SK-N-SH (cell line): ENCODE data around the gene PALLD. TPM values are rescaled to one million over a fixed set of nuclear protein-coding genes. Genes with fewer than 3 reads are reported as not detected.

Source experiments
- CTCF ChIA-PET: fragments of 300-600, 350-600 bp; formaldehyde crosslinking; extraction: SDS; loops from one replicate; lab custom pipeline; 2021; lab: Yijun Ruan, JAX
- POLR2A ChIA-PET: fragments of 350-600 bp; sonication (Branson Sonifier 250); formaldehyde crosslinking; extraction: SDS; loops from one replicate; lab custom pipeline; 2020; ENCODE audit warnings: antibody characterized with exemption, inconsistent platforms; lab: Yijun Ruan, JAX
- DNase-seq: peaks from one replicate; pipeline ENCODE4 v3.0.0; 2012
- H2AFZ ChIP-seq: fragments of 200-600 bp; sonication (generic); 2 replicates; pipeline ENCODE4 v1.8.1; 2016; ENCODE audit warnings: antibody characterized with exemption, mild to moderate bottlenecking, low read depth
- H3F3A ChIP-seq: fragments of 200-600 bp; sonication (generic); replicated peaks from 2 replicates; pipeline ENCODE3; 2016; ENCODE audit warnings: antibody characterized with exemption, mild to moderate bottlenecking; ENCODE audit not compliant: insufficient read depth
- H3K27ac ChIP-seq, 2 experiments: fragments of 200-500 bp in 1 of 2; fragments of 200-600 bp in 1 of 2; sonication (Bioruptor generic) in 1 of 2; sonication (generic), shearing (Covaris generic) in 1 of 2; 2 replicates each; pipeline versions ENCODE4 v1.5.1 to v1.6.1; 2014 to 2016; ENCODE audit warnings: low read depth in 2 of 2, inconsistent platforms in 1 of 2, low read length in 1 of 2, mild to moderate bottlenecking in 1 of 2, mixed read lengths in 1 of 2
- H3K27me3 ChIP-seq: fragments of 200-600 bp; sonication (generic), shearing (Covaris generic); 2 replicates; pipeline ENCODE4 v1.6.1; 2016; ENCODE audit warnings: mixed run types; ENCODE audit not compliant: insufficient read depth
- H3K36me3 ChIP-seq, 2 experiments: fragments of 200-500 bp in 1 of 2; fragments of 200-600 bp in 1 of 2; sonication (Bioruptor generic) in 1 of 2; sonication (generic) in 1 of 2; replicated peaks in 1 of 2; 2 replicates each; pipeline versions ENCODE3 to v1.5.1; 2014 to 2016; ENCODE audit warnings: low read length in 1 of 2, mild to moderate bottlenecking in 1 of 2; ENCODE audit not compliant: insufficient read depth in 2 of 2, control insufficient read depth in 1 of 2
- H3K4me1 ChIP-seq, 2 experiments: fragments of 200-500 bp in 1 of 2; fragments of 200-600 bp in 1 of 2; sonication (Bioruptor generic) in 1 of 2; sonication (generic), shearing (Covaris generic) in 1 of 2; 2 replicates each; pipeline versions ENCODE4 v1.5.1 to v1.6.1; 2014 to 2016; ENCODE audit warnings: low read depth in 1 of 2, low read length in 1 of 2, mixed run types in 1 of 2; ENCODE audit not compliant: insufficient read depth in 2 of 2, control insufficient read depth in 1 of 2
- H3K4me2 ChIP-seq: fragments of 200-600 bp; sonication (generic), shearing (Covaris generic); 2 replicates; pipeline ENCODE4 v1.6.1; 2017; ENCODE audit warnings: mixed run types
- H3K4me3 ChIP-seq, 2 experiments: fragments of 200-500 bp in 1 of 2; fragments of 200-600 bp in 1 of 2; sonication (Bioruptor generic) in 1 of 2; sonication (generic), shearing (Covaris generic) in 1 of 2; 2 replicates each; pipeline versions ENCODE4 v1.5.1 to v1.8.1; 2014 to 2016; ENCODE audit warnings: low read depth in 2 of 2, inconsistent platforms in 1 of 2, low read length in 1 of 2, mild to moderate bottlenecking in 1 of 2, mixed read lengths in 1 of 2, moderate library complexity in 1 of 2
- H3K79me2 ChIP-seq: fragments of 200-600 bp; sonication (generic); 2 replicates; pipeline ENCODE4 v1.8.1; 2017; ENCODE audit warnings: mild to moderate bottlenecking; ENCODE audit not compliant: insufficient read depth
- H3K9ac ChIP-seq: fragments of 200-600 bp; sonication (generic); 2 replicates; pipeline ENCODE4 v1.6.1; 2017; ENCODE audit warnings: mixed run types
- H3K9me2 ChIP-seq: fragments of 200-600 bp; sonication (generic); 2 replicates; pipeline ENCODE4 v1.6.1; 2017; ENCODE audit warnings: mixed run types
- H3K9me3 ChIP-seq: fragments of 200-600 bp; sonication (generic); 2 replicates; pipeline ENCODE4 v1.6.1; 2017; ENCODE audit warnings: mixed run types, mild to moderate bottlenecking, moderate library complexity
- H4K20me1 ChIP-seq: fragments of 200-600 bp; sonication (generic); 2 replicates; pipeline ENCODE4 v1.6.1; 2017; ENCODE audit warnings: mild to moderate bottlenecking, mixed run types; ENCODE audit not compliant: insufficient read depth
- CHD2 ChIP-seq: fragments of 150-350 bp; IDR thresholded peaks from 2 replicates; pipeline ENCODE4 v1.6.1; 2018; ENCODE audit warnings: low read length; ENCODE audit not compliant: partially characterized antibody
- CTCF ChIP-seq: fragments of 200-600 bp; sonication (generic); IDR thresholded peaks from 2 replicates; pipeline ENCODE4 v1.6.1; 2017; ENCODE audit warnings: antibody characterized with exemption, mild to moderate bottlenecking, moderate library complexity
- ELF1 ChIP-seq: IDR thresholded peaks from 2 replicates; pipeline ENCODE4 v1.4.0; 2012
- EP300 ChIP-seq, 2 experiments: IDR thresholded peaks; 2 replicates each; pipeline versions ENCODE4 v1.4.0 to v1.6.1; 2012; ENCODE audit warnings: borderline replicate concordance in 1 of 2, low read depth in 1 of 2, low read length in 1 of 2
- FOSL2 ChIP-seq: IDR thresholded peaks from 2 replicates; pipeline ENCODE4 v1.4.0; 2012; ENCODE audit warnings: low read depth, mild to moderate bottlenecking, moderate library complexity, borderline replicate concordance
- FOXJ3 ChIP-seq: sonication (generic); formaldehyde crosslinking; IDR thresholded peaks from 2 replicates; pipeline ENCODE4 v1.5.1; 2020; ENCODE audit warnings: mild to moderate bottlenecking, missing genetic modification reagents
- GABPA ChIP-seq: IDR thresholded peaks from 2 replicates; pipeline ENCODE4 v1.4.0; 2012; ENCODE audit warnings: low read depth, mild to moderate bottlenecking
- GATA2 ChIP-seq: sonication (generic); formaldehyde crosslinking; IDR thresholded peaks from 2 replicates; pipeline ENCODE4 v1.5.0; 2020; ENCODE audit warnings: mild to moderate bottlenecking, missing genetic modification reagents
- MAX ChIP-seq: IDR thresholded peaks from 2 replicates; pipeline ENCODE4 v1.4.0; 2012; ENCODE audit warnings: low read depth
- MEF2A ChIP-seq: IDR thresholded peaks from 2 replicates; pipeline ENCODE4 v1.4.0; 2012; ENCODE audit warnings: low read depth, borderline replicate concordance
- MXI1 ChIP-seq: IDR thresholded peaks from 2 replicates; pipeline ENCODE4 v1.6.1; 2012; ENCODE audit warnings: mild to moderate bottlenecking, low read depth, low read length, improper control_type of control experiment
- NRF1 ChIP-seq: IDR thresholded peaks from 2 replicates; pipeline ENCODE4 v1.6.1; 2012; ENCODE audit warnings: low read depth, mild to moderate bottlenecking, low read length
- PBX3 ChIP-seq: IDR thresholded peaks from 2 replicates; pipeline ENCODE4; 2012
- RCOR1 ChIP-seq: fragments of 150-350 bp; IDR thresholded peaks from 2 replicates; pipeline ENCODE4 v1.6.1; 2017; ENCODE audit warnings: antibody characterized with exemption, low read length
- RFX5 ChIP-seq: IDR thresholded peaks from 2 replicates; pipeline ENCODE4 v1.6.1; 2012; ENCODE audit warnings: mild to moderate bottlenecking, improper control_type of control experiment, low read length
- TCF12 ChIP-seq: IDR thresholded peaks from 2 replicates; pipeline ENCODE4 v1.4.0; 2012
- USF1 ChIP-seq: IDR thresholded peaks from 2 replicates; pipeline ENCODE4 v1.4.0; 2012; ENCODE audit warnings: low read depth, borderline replicate concordance
- USF2 ChIP-seq: fragments of 150-350 bp; IDR thresholded peaks from 2 replicates; pipeline ENCODE4 v1.6.1; 2017; ENCODE audit warnings: antibody characterized with exemption, low read length, low read depth, borderline replicate concordance
- WGBS: methylation state at CpG from one replicate; pipeline ENCODE4 v1.1.6; 2017; ENCODE audit warnings: low lambda C conversion rate; 5-methylcytosine and 5-hydroxymethylcytosine counted together
- polyA plus RNA-seq, 3 experiments: library from polyadenylated mRNA; depleted of rRNA; stranded (reverse); fragments of >200 nt; gene quantifications; 2 replicates each; pipeline ENCODE4 v1.2.3, GENCODE V29; 2012

PALLD gene
- polyA plus RNA-seq, 1 of the 3 experiments (the other 2 are of a cell fraction), result 33.0 TPM

- POLR2A ChIA-PET, result no interaction called here
- Histone ChIP-seq H3K27ac (no peak overlapping the region), H4K20me1 (no peaks in the 10 kb centered on the region), H2AFZ (no peak overlapping the region), H3K4me2 (no peak overlapping the region), H3K9me3 (no peaks in the 10 kb centered on the region), H3K9me2 (no peaks in the 10 kb centered on the region), H3K79me2 (no peaks in the 10 kb centered on the region), H3K27me3 (no peaks in the 10 kb centered on the region), H3F3A (peaks cover 8% of the 10 kb centered on the region), H3K4me1 (peaks cover 0 to 4% of the 10 kb centered on the region in 2 experiments; a peak in 1 of 4 replicates), H3K4me3 (no peak overlapping the region), H3K9ac (no peak overlapping the region), H3K36me3 (peaks cover 0 to 20% of the 10 kb centered on the region in 2 experiments)
- CTCF ChIA-PET, result no interaction called here
- DNase-seq, result no peak
- WGBS, result 98% methylated on average over 11 of the region's 11 CpGs
- TF ChIP-seq ELF1 (no peak), CHD2 (no peak), MAX (no peak), GABPA (no peak), GATA2 (CRISPR knock-in tag) (no peak), PBX3 (no peak), RFX5 (no peak), USF2 (no peak), FOXJ3 (CRISPR knock-in tag) (no peak), FOSL2 (no peak), MXI1 (no peak), CTCF (no peak), USF1 (no peak), TCF12 (no peak), RCOR1 (no peak), EP300 (IDR thresholded peaks at IDR 0.05; ENCODE audit: borderline replicate concordance in 1 of 2, low read depth in 1 of 2, low read length in 1 of 2) (no peak), NRF1 (no peak), MEF2A (no peak)
Measured at GRCh38 chr4:168677879-168678278, 181.0 kb downstream of the PALLD start.
